Caco-2 (cell line): ENCODE data around the gene PDK2. TPM values are rescaled to one million over a fixed set of nuclear protein-coding genes. Genes with fewer than 3 reads are reported as not detected.

Experiments used
- BruUV-seq: library from RNA; stranded (reverse); fragments of 400-500 nt; replicated peaks from 2 replicates; lab custom pipeline; 2021; lab: Mats Ljungman, UMichigan
- CTCF ChIA-PET: fragments of 300-600 bp; sonication (Branson Sonifier 250); formaldehyde crosslinking; loops from one replicate; lab custom pipeline; 2022; ENCODE audit warnings: antibody characterized with exemption; lab: Charles Lee
- POLR2A ChIA-PET: fragments of 300-600 bp; sonication (Branson Sonifier 250); formaldehyde crosslinking; loops from one replicate; lab custom pipeline; 2022; ENCODE audit warnings: antibody characterized with exemption; lab: Charles Lee
- DNase-seq, 2 experiments: peaks; one replicate each; pipeline versions ENCODE4 v3.0.0 to v3.0.0-alpha.2; 2020 to 2022
- H3K27me3 ChIP-seq: replicated peaks from 2 replicates; pipeline ENCODE4 v1.6.0; 2011; ENCODE audit warnings: low read length; ENCODE audit not compliant: control insufficient read depth, insufficient read depth
- H3K36me3 ChIP-seq: 2 replicates; pipeline ENCODE4 v1.5.1; 2011; ENCODE audit warnings: low read length; ENCODE audit not compliant: control insufficient read depth, insufficient read depth
- H3K4me1 ChIP-seq: fragments of 250-450 bp; sonication (Bioruptor Pico); 2 replicates; pipeline ENCODE4 v1.5.1; 2020; ENCODE audit warnings: mild to moderate bottlenecking
- H3K4me3 ChIP-seq: 2 replicates; pipeline ENCODE4 v1.5.1; 2011; ENCODE audit warnings: low read depth, mild to moderate bottlenecking, control low read depth, low read length
- H3K9me3 ChIP-seq: fragments of 250-450 bp; sonication (Bioruptor Pico); 2 replicates; pipeline ENCODE4 v1.5.1; 2020; ENCODE audit warnings: mild to moderate bottlenecking, moderate library complexity
- H3K27ac Mint-ChIP-seq: one replicate; pipeline ENCODE4 v1.8.0; 2022; ENCODE audit warnings: mixed read lengths; ENCODE audit not compliant: unreplicated experiment
- H3K27me3 Mint-ChIP-seq: one replicate; pipeline ENCODE4 v1.8.0; 2022; ENCODE audit warnings: mixed read lengths; ENCODE audit not compliant: insufficient read depth, unreplicated experiment
- H3K36me3 Mint-ChIP-seq: one replicate; pipeline ENCODE4 v1.8.0; 2022; ENCODE audit warnings: mild to moderate bottlenecking, mixed read lengths; ENCODE audit not compliant: insufficient read depth, unreplicated experiment
- H3K4me1 Mint-ChIP-seq: one replicate; pipeline ENCODE4 v1.8.0; 2022; ENCODE audit warnings: low read depth, mixed read lengths; ENCODE audit not compliant: unreplicated experiment
- H3K4me3 Mint-ChIP-seq: one replicate; pipeline ENCODE4 v1.8.0; 2022; ENCODE audit warnings: mild to moderate bottlenecking, moderate library complexity, mixed read lengths; ENCODE audit not compliant: unreplicated experiment
- H3K9me3 Mint-ChIP-seq: one replicate; pipeline ENCODE4 v1.8.0; 2022; ENCODE audit warnings: mixed read lengths; ENCODE audit not compliant: unreplicated experiment
- CTCF ChIP-seq, 2 experiments: fragments of 200-600 bp in 1 of 2; IDR thresholded peaks; 1 replicate in 1 of 2; 2 replicates in 1 of 2; pipeline versions ENCODE4 v1.5.1 to v1.8.0; 2011 to 2022; ENCODE audit warnings: antibody characterized with exemption in 1 of 2, control low read depth in 1 of 2, inconsistent platforms in 1 of 2, low read depth in 1 of 2, low read length in 1 of 2, mild to moderate bottlenecking in 1 of 2, moderate library complexity in 1 of 2; ENCODE audit not compliant: insufficient read depth in 1 of 2, severe bottlenecking in 1 of 2, unreplicated experiment in 1 of 2
- intact Hi-C: fragments of 100-400 bp; cut with micrococcal nuclease; formaldehyde crosslinking; loops from one replicate; pipeline ENCODE4 v1.10.0; 2022; ENCODE audit not compliant: unreplicated experiment
- total RNA-seq: library from RNA; stranded (reverse); gene quantifications from 2 replicates; pipeline ENCODE4 v1.2.3, GENCODE V29; 2022

The PDK2 gene
- total RNA-seq, 1 experiment from 2014 or later: 10.5 TPM

GRCh38 chr17:50065056-50065455, 30.1 kb upstream of the PDK2 start:
- Mint-ChIP-seq H3K36me3 (no peaks in the 10 kb centered on the region), H3K9me3 (no peaks in the 10 kb centered on the region), H3K27ac (no peak overlapping the region), H3K4me1 (no peaks in the 10 kb centered on the region), H3K27me3 (no peaks in the 10 kb centered on the region), H3K4me3 (no peak overlapping the region)
- intact Hi-C loops: no loop called here
- no TSS peak for BruUV-seq
- Histone ChIP-seq H3K4me1 (no peaks in the 10 kb centered on the region), H3K36me3 (no peaks in the 10 kb centered on the region), H3K9me3 (no peaks in the 10 kb centered on the region), H3K4me3 (no peak overlapping the region), H3K27me3 (no peaks in the 10 kb centered on the region)
- DNase-seq: no peak
- CTCF ChIA-PET: no interaction called here
- no peak for TF ChIP-seq CTCF (IDR thresholded peaks at IDR 0.05; ENCODE audit: insufficient read depth in 1 of 2, low read depth in 1 of 2, low read length in 1 of 2, severe bottlenecking in 1 of 2, unreplicated experiment in 1 of 2)
- POLR2A ChIA-PET: no interaction called here

- H3K4me3 Mint-ChIP-seq: no peak overlapping the region
- no peaks in the 10 kb centered on the region for H3K9me3 Mint-ChIP-seq
Measured at GRCh38 chr17:50066995-50067394, 28.2 kb upstream of the PDK2 start.

DNA sequence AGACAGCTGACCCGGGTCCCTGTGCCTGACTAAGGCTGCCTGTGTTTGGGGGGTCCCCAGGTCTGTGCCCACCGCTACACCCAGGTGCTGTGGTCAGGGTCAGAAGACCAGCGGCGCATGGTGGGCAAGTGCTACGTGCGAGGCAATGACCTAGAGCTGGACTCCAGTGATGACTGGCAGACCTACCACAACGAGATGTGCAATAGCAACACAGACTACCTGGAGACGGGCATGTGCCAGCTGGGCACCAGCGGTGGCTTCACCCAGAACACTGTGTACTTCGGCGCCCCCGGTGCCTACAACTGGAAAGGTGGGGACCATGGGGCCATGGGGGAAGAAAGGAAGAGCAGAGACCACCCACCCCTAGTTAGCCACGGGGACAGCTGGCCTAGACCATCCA, 27.2 kb upstream of the PDK2 start:
- intact Hi-C loops: no loop called here
- no peak overlapping the region for H3K27ac Mint-ChIP-seq
- H3K27me3 ChIP-seq: no peaks in the 10 kb centered on the region
- H3K4me1 Mint-ChIP-seq: no peaks in the 10 kb centered on the region
- no peak overlapping the region for H3K4me3 ChIP-seq
- no peak for TF ChIP-seq CTCF (IDR thresholded peaks at IDR 0.05; ENCODE audit: insufficient read depth in 1 of 2, low read depth in 1 of 2, low read length in 1 of 2, severe bottlenecking in 1 of 2, unreplicated experiment in 1 of 2)
- no peaks in the 10 kb centered on the region for H3K27me3 Mint-ChIP-seq
- no peaks in the 10 kb centered on the region for H3K36me3 Mint-ChIP-seq
- H3K9me3 Mint-ChIP-seq: no peaks in the 10 kb centered on the region
- DNase-seq: no peak
- CTCF ChIA-PET: no interaction called here
- H3K36me3 ChIP-seq: no peaks in the 10 kb centered on the region; the same call in 1 of the 2 replicates
- POLR2A ChIA-PET: no interaction called here
- no peak overlapping the region for H3K4me3 Mint-ChIP-seq
- no peaks in the 10 kb centered on the region for H3K9me3 ChIP-seq
- no peaks in the 10 kb centered on the region for H3K4me1 ChIP-seq
- no TSS peak for BruUV-seq

More at GRCh38 chr17:50066995-50067394, 28.2 kb upstream of the PDK2 start:
- POLR2A ChIA-PET: no interaction called here
- Histone ChIP-seq H3K4me3 (no peak overlapping the region), H3K36me3 (no peaks in the 10 kb centered on the region; the same call in 1 of the 2 replicates), H3K4me1 (no peaks in the 10 kb centered on the region), H3K9me3 (no peaks in the 10 kb centered on the region), H3K27me3 (no peaks in the 10 kb centered on the region)
- TF ChIP-seq CTCF (IDR thresholded peaks at IDR 0.05; ENCODE audit: insufficient read depth in 1 of 2, low read depth in 1 of 2, low read length in 1 of 2, severe bottlenecking in 1 of 2, unreplicated experiment in 1 of 2): no peak
- Mint-ChIP-seq H3K27ac (no peak overlapping the region), H3K36me3 (no peaks in the 10 kb centered on the region), H3K27me3 (no peaks in the 10 kb centered on the region), H3K4me1 (no peaks in the 10 kb centered on the region)
- BruUV-seq: no TSS peak
- CTCF ChIA-PET: no interaction called here
- intact Hi-C loops: no loop called here
- DNase-seq: no peak
